HCT116 (cell line): ENCODE measurements around the gene SLC18B1. TPM values are rescaled to one million over a fixed set of nuclear protein-coding genes. Genes with fewer than 3 reads are reported as not detected.

Source experiments
- ATAC-seq: fragments of 200-7000 bp; cut with Tn5 transposase; 2 replicates; pipeline ENCODE4 v1.9.1; 2020; ENCODE audit warnings: mild to moderate bottlenecking, moderate library complexity
- BruUV-seq: library from RNA; stranded (reverse); fragments of 400-500 nt; replicated peaks from 2 replicates; lab custom pipeline; 2021; lab: Mats Ljungman, UMichigan
- CTCF ChIA-PET: fragments of 300-600 bp; sonication (Branson Sonifier 250); formaldehyde crosslinking; loops from one replicate; lab custom pipeline; 2021; ENCODE audit warnings: antibody characterized with exemption; lab: Charles Lee
- POLR2A ChIA-PET: fragments of 300-600, 350-600 bp; sonication (Branson Sonifier 250); formaldehyde crosslinking; loops from one replicate; lab custom pipeline; 2021; ENCODE audit warnings: antibody characterized with exemption; lab: Charles Lee
- RAD21 ChIA-PET, 2 experiments: fragments of 300-600 bp; sonication (Branson Sonifier 250); formaldehyde crosslinking; loops; one replicate each; lab custom pipeline; 2023; ENCODE audit warnings: low total read pairs in 2 of 2; ENCODE audit not compliant: uncharacterized antibody in 2 of 2, unreplicated experiment in 2 of 2, low non-redundant PET in 1 of 2; lab: Charles Lee
- DNase-seq: peaks from one replicate; pipeline ENCODE4 v3.0.0-alpha.2; 2010; ENCODE audit warnings: low read depth, low spot score
- H2AFZ ChIP-seq: fragments of 200-600 bp; shearing (Covaris generic), sonication (generic); 2 replicates; pipeline ENCODE4 v1.6.1; 2017; ENCODE audit warnings: low read depth, mixed run types, mixed read lengths, antibody characterized with exemption, low read length; ENCODE audit not compliant: poor library complexity, severe bottlenecking
- H3K27ac ChIP-seq: 2 replicates; pipeline ENCODE4 v1.5.1; 2012; ENCODE audit warnings: low read depth, low read length
- H3K27me3 ChIP-seq: fragments of 200-600 bp; sonication (generic); 2 replicates; pipeline ENCODE4 v1.6.1; 2016; ENCODE audit warnings: mixed run types, low read length, mixed read lengths; ENCODE audit not compliant: insufficient read depth
- H3K36me3 ChIP-seq, 2 experiments: fragments of 200-500 bp in 1 of 2; fragments of 200-600 bp in 1 of 2; sonication (Bioruptor generic) in 1 of 2; sonication (generic) in 1 of 2; 2 replicates each; pipeline versions ENCODE4 v1.5.1 to v1.6.1; 2014 to 2016; ENCODE audit warnings: low read length in 2 of 2, inconsistent platforms in 1 of 2, mixed read lengths in 1 of 2, mixed run types in 1 of 2; ENCODE audit not compliant: insufficient read depth in 2 of 2, control insufficient read depth in 1 of 2
- H3K4me1 ChIP-seq, 2 experiments: fragments of 200-600 bp in 1 of 2; sonication (generic) in 1 of 2; 2 replicates each; pipeline versions ENCODE4 v1.5.1 to v1.6.1; 2012 to 2017; ENCODE audit warnings: low read length in 2 of 2, inconsistent platforms in 1 of 2, mild to moderate bottlenecking in 1 of 2, mixed read lengths in 1 of 2, mixed run types in 1 of 2, moderate library complexity in 1 of 2; ENCODE audit not compliant: insufficient read depth in 2 of 2, control insufficient read depth in 1 of 2
- H3K4me2 ChIP-seq: fragments of 200-600 bp; sonication (generic); 2 replicates; pipeline ENCODE4 v1.6.1; 2017; ENCODE audit warnings: mixed run types, low read length, mixed read lengths
- H3K4me3 ChIP-seq, 2 experiments: fragments of 200-600 bp in 1 of 2; sonication (generic) in 1 of 2; replicated peaks in 1 of 2; 2 replicates each; pipeline ENCODE4 v1.5.1; 2011 to 2016; ENCODE audit warnings: low read length in 2 of 2, control low read depth in 1 of 2, low read depth in 1 of 2, mild to moderate bottlenecking in 1 of 2, mixed read lengths in 1 of 2, mixed run types in 1 of 2
- H3K79me2 ChIP-seq: fragments of 200-600 bp; sonication (generic); 2 replicates; pipeline ENCODE4 v1.6.1; 2017; ENCODE audit warnings: mild to moderate bottlenecking, mixed run types, low read length, moderate library complexity, mixed read lengths; ENCODE audit not compliant: insufficient read depth
- H3K9ac ChIP-seq: fragments of 200-600 bp; sonication (generic); 2 replicates; pipeline ENCODE4 v1.6.1; 2016; ENCODE audit warnings: low read length, mixed read lengths
- H3K9me2 ChIP-seq: fragments of 200-600 bp; sonication (generic), shearing (Covaris generic); 2 replicates; pipeline ENCODE4 v1.6.1; 2017; ENCODE audit warnings: mixed run types, mild to moderate bottlenecking, moderate library complexity; ENCODE audit not compliant: insufficient read depth
- H3K9me3 ChIP-seq, 2 experiments: fragments of 200-500 bp in 1 of 2; fragments of 200-600 bp in 1 of 2; sonication (Bioruptor generic) in 1 of 2; sonication (generic) in 1 of 2; 2 replicates each; pipeline ENCODE4 v1.6.1; 2014 to 2017; ENCODE audit warnings: low read length in 2 of 2, mixed read lengths in 2 of 2, inconsistent platforms in 1 of 2, low read depth in 1 of 2, mild to moderate bottlenecking in 1 of 2, mixed run types in 1 of 2, moderate library complexity in 1 of 2; ENCODE audit not compliant: control insufficient read depth in 1 of 2, insufficient read depth in 1 of 2
- H4K20me1 ChIP-seq: fragments of 200-600 bp; sonication (generic), shearing (Covaris generic); 2 replicates; pipeline ENCODE4 v1.6.1; 2017; ENCODE audit warnings: mixed run types, mild to moderate bottlenecking, moderate library complexity; ENCODE audit not compliant: insufficient read depth
- ATF3 ChIP-seq: IDR thresholded peaks from 2 replicates; pipeline ENCODE4 v1.6.1; 2012
- CBX3 ChIP-seq: IDR thresholded peaks from 2 replicates; pipeline ENCODE4 v1.6.1; 2012; ENCODE audit warnings: low read depth
- CTCF ChIP-seq, 3 experiments: fragments of 200-600 bp in 1 of 3; sonication (generic) in 1 of 3; IDR thresholded peaks in 2 of 3; conservative IDR thresholded peaks in 1 of 3; 2 replicates each; pipeline ENCODE4 v1.5.1; 2012 to 2017; ENCODE audit warnings: low read depth in 2 of 3, low read length in 2 of 3, antibody characterized with exemption in 1 of 3, borderline replicate concordance in 1 of 3, control low read depth in 1 of 3, mild to moderate bottlenecking in 1 of 3, mixed read lengths in 1 of 3, mixed run types in 1 of 3, moderate library complexity in 1 of 3; ENCODE audit not compliant: insufficient read depth in 1 of 3
- EGR1 ChIP-seq: IDR thresholded peaks from 2 replicates; pipeline ENCODE4 v1.6.1; 2012; ENCODE audit warnings: low read depth
- EZH2 ChIP-seq: fragments of 200-600 bp; sonication (generic); IDR thresholded peaks from 2 replicates; pipeline ENCODE4 v1.6.1; 2017; ENCODE audit warnings: antibody characterized with exemption, mixed run types
- EZH2phosphoT487 ChIP-seq: fragments of 200-600 bp; IDR thresholded peaks from 2 replicates; pipeline ENCODE4 v1.6.1; 2018; ENCODE audit warnings: antibody characterized with exemption, borderline replicate concordance
- FOSL1 ChIP-seq: IDR thresholded peaks from 2 replicates; pipeline ENCODE4 v1.6.1; 2012; ENCODE audit warnings: low read depth
- POLR2AphosphoS5 ChIP-seq: IDR thresholded peaks from 2 replicates; pipeline ENCODE4 v1.6.1; 2011; ENCODE audit warnings: mild to moderate bottlenecking, low read depth, low read length, moderate library complexity
- REST ChIP-seq: IDR thresholded peaks from 2 replicates; pipeline ENCODE4 v1.6.1; 2012; ENCODE audit warnings: low read depth
- SRF ChIP-seq: IDR thresholded peaks from 2 replicates; pipeline ENCODE4 v1.6.1; 2012; ENCODE audit warnings: low read depth
- TCF7L2 ChIP-seq: IDR thresholded peaks from 2 replicates; pipeline ENCODE4 v1.7.0; 2011; ENCODE audit warnings: borderline replicate concordance, inconsistent platforms; ENCODE audit not compliant: insufficient read depth, insufficient read length; ENCODE audit errors: extremely low read depth
- YY1 ChIP-seq: IDR thresholded peaks from 2 replicates; pipeline ENCODE4 v1.6.1; 2011; ENCODE audit warnings: low read length, low read depth, moderate library complexity, mild to moderate bottlenecking; ENCODE audit not compliant: insufficient replicate concordance; ENCODE audit errors: extremely low read depth
- ZFX ChIP-seq: fragments of 450-650 bp; IDR thresholded peaks from 2 replicates; pipeline ENCODE4 v1.6.1; 2017
- intact Hi-C: fragments of 100-400 bp; cut with micrococcal nuclease; formaldehyde crosslinking; loops from 2 replicates; pipeline ENCODE4 v1.10.0; 2022
- total RNA-seq: library from RNA; stranded (reverse); gene quantifications from one replicate; pipeline ENCODE4 v1.2.1, GENCODE V29; 2021; ENCODE audit not compliant: unreplicated experiment
- TF ChIP-seq, protein P1 (sequence below): IDR thresholded peaks from 2 replicates; pipeline ENCODE4 v1.6.1; 2011; ENCODE audit warnings: mild to moderate bottlenecking, low read length, moderate library complexity; ENCODE audit not compliant: insufficient replicate concordance; ENCODE audit errors: extremely low read depth

Gene SLC18B1
- total RNA-seq, 1 experiment from 2014 or later, result 18.1 TPM

- CTCF ChIA-PET, result no interaction called here
- no peaks in the 10 kb centered on the region for H3K36me3 ChIP-seq
- H4K20me1 ChIP-seq, result no peaks in the 10 kb centered on the region
- H3K27ac ChIP-seq, result no peak overlapping the region
- H3K4me2 ChIP-seq, result no peak overlapping the region
- no peak overlapping the region for H3K9ac ChIP-seq
- ATAC-seq, result no peak
- no peak overlapping the region for H2AFZ ChIP-seq
- no peak for DNase-seq
- H3K27me3 ChIP-seq, result no peaks in the 10 kb centered on the region
- RAD21 ChIA-PET, result no interaction called here
- TF ChIP-seq YY1, result no peak
- no peak for TF ChIP-seq EZH2phosphoT487
- no peak for TF ChIP-seq REST
- no peak for TF ChIP-seq FOSL1
- TF ChIP-seq TCF7L2, result no peak
- TF ChIP-seq SRF, result no peak
- no peak for TF ChIP-seq ZFX
- no peak for TF ChIP-seq CBX3
- H3K4me3 ChIP-seq, result no peak overlapping the region
- no peaks in the 10 kb centered on the region for H3K9me3 ChIP-seq
- BruUV-seq, result no TSS peak
- POLR2A ChIA-PET, result no interaction called here
- H3K9me2 ChIP-seq, result no peaks in the 10 kb centered on the region
- intact Hi-C loops, result no loop called here
- H3K4me1 ChIP-seq, result no peaks in the 10 kb centered on the region
- H3K79me2 ChIP-seq, result no peaks in the 10 kb centered on the region
Measured at GRCh38 chr6:132742495-132742894, 55.9 kb downstream of the SLC18B1 start.

DNA sequence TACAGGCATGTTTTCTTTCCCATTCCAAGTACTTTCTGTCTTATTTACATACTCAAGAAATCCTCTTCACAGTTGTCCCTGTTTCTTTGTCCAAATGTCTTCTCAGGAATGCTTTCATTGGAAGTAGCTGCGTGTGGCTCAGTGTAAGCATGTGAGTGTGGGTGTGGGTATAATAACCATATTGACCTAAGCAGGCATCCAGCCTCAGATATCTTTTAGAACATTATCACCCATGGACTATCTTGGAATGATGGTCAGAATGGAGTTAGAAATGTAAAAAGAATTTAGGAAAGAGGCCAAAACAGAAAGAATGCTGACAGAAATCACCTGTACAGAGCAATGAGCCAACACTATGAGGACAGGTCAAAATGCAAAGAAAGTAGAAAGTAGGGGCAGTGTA is 57.2 kb downstream of the SLC18B1 start:
- Histone ChIP-seq H3K4me2 (no peak overlapping the region), H3K4me1 (no peaks in the 10 kb centered on the region), H3K4me3 (no peak overlapping the region), H3K79me2 (no peaks in the 10 kb centered on the region), H3K9me2 (no peaks in the 10 kb centered on the region), H3K27me3 (no peaks in the 10 kb centered on the region), H3K9ac (no peak overlapping the region), H3K36me3 (no peaks in the 10 kb centered on the region), H3K27ac (no peak overlapping the region), H3K9me3 (no peaks in the 10 kb centered on the region), H2AFZ (no peak overlapping the region), H4K20me1 (no peaks in the 10 kb centered on the region)
- intact Hi-C loops, result no loop called here
- ChIA-PET RAD21 (no interaction called here), POLR2A (no interaction called here), CTCF (no interaction called here)
- no TSS peak for BruUV-seq
- no peak for ATAC-seq
- no peak for DNase-seq
- TF ChIP-seq POLR2AphosphoS5 (no peak), CTCF (IDR thresholded peaks at IDR 0.05 in 2 of 3, conservative IDR thresholded peaks at IDR 0.05 in 1 of 3; ENCODE audit: borderline replicate concordance in 1 of 3, insufficient read depth in 1 of 3, low read depth in 2 of 3, low read length in 2 of 3) (no peak), CBX3 (no peak), EGR1 (no peak), ATF3 (no peak), EZH2 (no peak)
- TF ChIP-seq, protein P1, sequence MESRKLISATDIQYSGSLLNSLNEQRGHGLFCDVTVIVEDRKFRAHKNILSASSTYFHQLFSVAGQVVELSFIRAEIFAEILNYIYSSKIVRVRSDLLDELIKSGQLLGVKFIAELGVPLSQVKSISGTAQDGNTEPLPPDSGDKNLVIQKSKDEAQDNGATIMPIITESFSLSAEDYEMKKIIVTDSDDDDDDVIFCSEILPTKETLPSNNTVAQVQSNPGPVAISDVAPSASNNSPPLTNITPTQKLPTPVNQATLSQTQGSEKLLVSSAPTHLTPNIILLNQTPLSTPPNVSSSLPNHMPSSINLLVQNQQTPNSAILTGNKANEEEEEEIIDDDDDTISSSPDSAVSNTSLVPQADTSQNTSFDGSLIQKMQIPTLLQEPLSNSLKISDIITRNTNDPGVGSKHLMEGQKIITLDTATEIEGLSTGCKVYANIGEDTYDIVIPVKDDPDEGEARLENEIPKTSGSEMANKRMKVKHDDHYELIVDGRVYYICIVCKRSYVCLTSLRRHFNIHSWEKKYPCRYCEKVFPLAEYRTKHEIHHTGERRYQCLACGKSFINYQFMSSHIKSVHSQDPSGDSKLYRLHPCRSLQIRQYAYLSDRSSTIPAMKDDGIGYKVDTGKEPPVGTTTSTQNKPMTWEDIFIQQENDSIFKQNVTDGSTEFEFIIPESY, result no peak
